Fibroblast of lung (primary cell): ENCODE measurements around the gene UBL7. TPM values are rescaled to one million over a fixed set of nuclear protein-coding genes. Genes with fewer than 3 reads are reported as not detected.

Experiments
- DNase-seq, 2 donors: peaks; one replicate each; pipeline versions ENCODE4 v3.0.0 to v3.0.0-alpha.2; 2010; ENCODE audit warnings: low read depth in 2 of 2
- H2AFZ ChIP-seq: 2 replicates; pipeline ENCODE4 v1.5.1; 2012; ENCODE audit warnings: low read length, control low read depth, inconsistent platforms
- H3K27ac ChIP-seq: 2 replicates; pipeline ENCODE4 v1.5.1; 2011; ENCODE audit warnings: low read length, control low read depth; ENCODE audit not compliant: insufficient read depth
- H3K27me3 ChIP-seq: 2 replicates; pipeline ENCODE4 v1.5.1; 2011; ENCODE audit warnings: mild to moderate bottlenecking, low read length; ENCODE audit not compliant: control insufficient read depth, insufficient read depth
- H3K36me3 ChIP-seq: 2 replicates; pipeline ENCODE4 v1.5.1; 2011; ENCODE audit warnings: low read length; ENCODE audit not compliant: control insufficient read depth, insufficient read depth
- H3K4me1 ChIP-seq: 2 replicates; pipeline ENCODE4 v1.5.1; 2011; ENCODE audit warnings: low read length; ENCODE audit not compliant: control insufficient read depth, insufficient read depth; ENCODE audit errors: extremely low read depth
- H3K4me2 ChIP-seq: 2 replicates; pipeline ENCODE4 v1.5.1; 2011; ENCODE audit warnings: low read length, control low read depth; ENCODE audit not compliant: insufficient read depth; ENCODE audit errors: extremely low read depth
- H3K4me3 ChIP-seq, 4 experiments: fragments of 200-600 bp in 1 of 4; sonication (generic) in 1 of 4; replicated peaks in 1 of 4; 2 replicates each; pipeline ENCODE4 v1.5.1; 2011 to 2016; ENCODE audit warnings: low read length in 4 of 4, low read depth in 3 of 4, mild to moderate bottlenecking in 3 of 4, control low read depth in 2 of 4, inconsistent platforms in 1 of 4, mixed read lengths in 1 of 4; ENCODE audit not compliant: insufficient read depth in 1 of 4; ENCODE audit errors: control extremely low read depth in 1 of 4
- H3K79me2 ChIP-seq: 2 replicates; pipeline ENCODE4 v1.5.1; 2012; ENCODE audit warnings: mild to moderate bottlenecking, low read length, inconsistent platforms; ENCODE audit not compliant: control insufficient read depth, insufficient read depth
- H3K9ac ChIP-seq: 2 replicates; pipeline ENCODE4 v1.5.1; 2011; ENCODE audit warnings: mild to moderate bottlenecking, low read length, control low read depth; ENCODE audit not compliant: insufficient read depth
- H3K9me3 ChIP-seq: 2 replicates; pipeline ENCODE4 v1.5.1; 2012; ENCODE audit warnings: low read depth, low read length; ENCODE audit not compliant: control insufficient read depth, insufficient read depth
- H4K20me1 ChIP-seq: 2 replicates; pipeline ENCODE4 v1.5.1; 2011; ENCODE audit warnings: low read length; ENCODE audit not compliant: control insufficient read depth, insufficient read depth; ENCODE audit errors: extremely low read depth
- EZH2 ChIP-seq: IDR thresholded peaks from 2 replicates; pipeline ENCODE4 v1.5.1; 2012; ENCODE audit warnings: low read length, control low read depth, mild to moderate bottlenecking; ENCODE audit errors: missing control alignments
- polyA plus RNA-seq, 2 donors: library from polyadenylated mRNA; depleted of rRNA in 1 of 2; stranded (reverse) in 1 of 2; unstranded in 1 of 2; fragments of >200 nt; gene quantifications; 2 replicates each; pipeline ENCODE4 v1.2.1, GENCODE V29; 2011 to 2012; ENCODE audit warnings: missing spikeins in 1 of 2
- total RNA-seq: library from RNA; depleted of rRNA; stranded (reverse); fragments of >200 nt; gene quantifications from 2 replicates; pipeline ENCODE4 v1.2.1, GENCODE V29; 2014
- TF ChIP-seq, protein P1 (sequence below), 2 donors: IDR thresholded peaks in 1 of 2; conservative IDR thresholded peaks in 1 of 2; 1 replicate in 1 of 2; 2 replicates in 1 of 2; pipeline ENCODE4 v1.5.1; 2011 to 2012; ENCODE audit warnings: low read length in 2 of 2, control low read depth in 1 of 2, inconsistent platforms in 1 of 2, low read depth in 1 of 2, mild to moderate bottlenecking in 1 of 2

UBL7 gene
- total and polyA plus RNA-seq, 2 donors (not counting 1 experiment from before 2014, with no cell fraction given): 31.9 to 36.8 TPM

DNA sequence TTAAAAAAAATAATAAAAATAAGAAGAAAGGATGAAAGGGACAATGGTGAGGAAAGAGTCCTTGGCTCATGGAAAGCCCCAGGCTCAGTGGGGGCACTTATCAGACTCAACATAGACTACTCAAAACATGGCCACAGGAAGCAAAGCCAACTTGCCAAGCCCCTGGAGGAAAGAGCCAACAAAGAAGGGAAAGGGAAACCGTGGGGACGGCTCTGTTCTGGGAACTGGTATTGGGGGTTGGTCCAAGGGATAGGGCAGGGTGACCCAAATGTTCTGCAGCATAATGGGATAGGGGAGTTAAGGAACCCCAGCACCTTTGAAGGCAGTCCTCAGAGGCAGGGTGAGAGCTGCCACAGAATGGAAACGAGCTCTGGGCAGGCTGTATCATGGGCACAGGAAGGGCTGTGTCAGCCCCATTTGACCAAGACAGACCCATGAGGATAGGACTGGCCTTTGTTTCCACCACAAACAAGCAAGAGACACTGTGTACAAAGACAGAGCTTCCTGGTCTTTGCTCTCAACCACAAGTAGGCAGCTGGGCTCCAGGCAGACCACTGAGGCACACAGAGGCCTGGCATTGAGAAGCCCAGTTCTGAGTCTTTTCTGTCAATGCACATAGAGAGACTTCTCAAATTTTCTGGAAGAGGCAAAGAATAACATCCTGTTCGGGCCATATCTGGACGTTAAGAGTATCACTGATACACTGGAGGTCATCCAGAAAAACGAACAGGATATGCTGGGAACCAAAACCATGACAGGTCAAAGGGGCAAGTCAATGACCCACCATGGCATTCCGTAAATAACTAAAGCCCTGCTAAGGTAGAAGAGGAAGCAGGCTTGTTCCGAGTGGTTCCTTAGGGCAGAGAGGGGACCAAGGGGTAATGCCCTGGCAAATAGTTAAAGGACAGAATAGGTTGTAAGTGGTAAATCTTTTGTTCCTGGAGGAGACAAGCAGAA, 16.6 kb downstream of the UBL7 start:
- TF ChIP-seq, protein P1, sequence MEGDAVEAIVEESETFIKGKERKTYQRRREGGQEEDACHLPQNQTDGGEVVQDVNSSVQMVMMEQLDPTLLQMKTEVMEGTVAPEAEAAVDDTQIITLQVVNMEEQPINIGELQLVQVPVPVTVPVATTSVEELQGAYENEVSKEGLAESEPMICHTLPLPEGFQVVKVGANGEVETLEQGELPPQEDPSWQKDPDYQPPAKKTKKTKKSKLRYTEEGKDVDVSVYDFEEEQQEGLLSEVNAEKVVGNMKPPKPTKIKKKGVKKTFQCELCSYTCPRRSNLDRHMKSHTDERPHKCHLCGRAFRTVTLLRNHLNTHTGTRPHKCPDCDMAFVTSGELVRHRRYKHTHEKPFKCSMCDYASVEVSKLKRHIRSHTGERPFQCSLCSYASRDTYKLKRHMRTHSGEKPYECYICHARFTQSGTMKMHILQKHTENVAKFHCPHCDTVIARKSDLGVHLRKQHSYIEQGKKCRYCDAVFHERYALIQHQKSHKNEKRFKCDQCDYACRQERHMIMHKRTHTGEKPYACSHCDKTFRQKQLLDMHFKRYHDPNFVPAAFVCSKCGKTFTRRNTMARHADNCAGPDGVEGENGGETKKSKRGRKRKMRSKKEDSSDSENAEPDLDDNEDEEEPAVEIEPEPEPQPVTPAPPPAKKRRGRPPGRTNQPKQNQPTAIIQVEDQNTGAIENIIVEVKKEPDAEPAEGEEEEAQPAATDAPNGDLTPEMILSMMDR (conservative IDR thresholded peaks at IDR 0.05 in 1 of 2, IDR thresholded peaks at IDR 0.05 in 1 of 2; ENCODE audit: low read depth in 1 of 2, low read length in 2 of 2): no peak
- TF ChIP-seq EZH2: no peak
- no peaks in the 10 kb centered on the region for H3K79me2 ChIP-seq
- H3K4me2 ChIP-seq: no peak overlapping the region
- no peaks in the 10 kb centered on the region for H4K20me1 ChIP-seq
- H3K36me3 ChIP-seq: peaks cover 4% of the 10 kb centered on the region
- H3K4me1 ChIP-seq: no peaks in the 10 kb centered on the region
- H2AFZ ChIP-seq: no peak overlapping the region
- no peak overlapping the region for H3K9ac ChIP-seq
- no peaks in the 10 kb centered on the region for H3K27me3 ChIP-seq
- no peak overlapping the region for H3K27ac ChIP-seq
- no peaks in the 10 kb centered on the region for H3K9me3 ChIP-seq
- DNase-seq: no peak
- no peak overlapping the region for H3K4me3 ChIP-seq

DNA sequence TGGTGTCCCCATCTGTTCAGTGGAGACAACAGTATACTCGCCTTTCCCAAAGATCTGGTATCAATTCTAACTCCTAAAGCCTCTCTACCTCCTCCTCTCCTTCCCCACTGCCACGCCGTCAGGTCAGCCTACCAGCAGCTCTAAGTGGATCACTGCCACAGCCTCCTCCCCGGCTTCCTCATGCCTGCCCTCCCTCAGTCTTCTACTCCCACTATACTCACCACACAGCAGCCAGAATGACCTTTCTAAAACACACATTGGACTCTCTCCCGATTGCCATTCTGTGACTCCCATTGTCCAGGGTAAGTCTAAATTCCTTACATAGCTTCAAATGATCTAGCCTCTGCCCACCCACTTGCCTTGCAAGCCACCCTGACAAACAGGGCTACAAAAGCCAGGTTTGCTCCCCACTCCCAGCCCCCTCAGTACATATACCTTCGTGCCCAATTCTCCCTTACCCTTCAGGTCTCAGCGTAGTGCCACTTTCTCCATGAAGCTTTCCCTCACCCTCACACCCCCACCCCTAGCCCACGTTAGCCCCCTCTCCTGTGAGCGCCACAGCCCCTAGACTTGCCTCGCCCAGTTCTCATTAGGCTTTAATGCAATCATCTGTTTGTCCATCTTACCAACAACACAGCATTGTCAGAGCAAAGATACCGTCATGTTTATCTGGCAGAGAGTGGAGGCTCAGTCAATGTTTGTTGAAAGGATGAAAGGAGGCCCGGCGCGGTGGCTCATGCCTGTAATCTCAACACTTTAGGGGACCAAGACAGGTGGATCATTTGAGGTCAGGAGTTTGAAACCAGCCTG, 17.7 kb downstream of the UBL7 start:
- H3K9ac ChIP-seq: no peak overlapping the region
- no peak overlapping the region for H3K4me2 ChIP-seq
- H3K4me3 ChIP-seq: no peak overlapping the region
- H3K27me3 ChIP-seq: no peaks in the 10 kb centered on the region
- no peaks in the 10 kb centered on the region for H3K79me2 ChIP-seq
- no peak overlapping the region for H3K27ac ChIP-seq
- H3K9me3 ChIP-seq: no peaks in the 10 kb centered on the region
- no peaks in the 10 kb centered on the region for H3K4me1 ChIP-seq
- no peak for TF ChIP-seq EZH2
- TF ChIP-seq, protein P1 (conservative IDR thresholded peaks at IDR 0.05 in 1 of 2, IDR thresholded peaks at IDR 0.05 in 1 of 2; ENCODE audit: low read depth in 1 of 2, low read length in 2 of 2): no peak
- H2AFZ ChIP-seq: no peak overlapping the region
- peaks cover 2% of the 10 kb centered on the region for H3K36me3 ChIP-seq
- peak in 1 of 2 donors; percentile 88 for DNase-seq
- no peaks in the 10 kb centered on the region for H4K20me1 ChIP-seq

DNA sequence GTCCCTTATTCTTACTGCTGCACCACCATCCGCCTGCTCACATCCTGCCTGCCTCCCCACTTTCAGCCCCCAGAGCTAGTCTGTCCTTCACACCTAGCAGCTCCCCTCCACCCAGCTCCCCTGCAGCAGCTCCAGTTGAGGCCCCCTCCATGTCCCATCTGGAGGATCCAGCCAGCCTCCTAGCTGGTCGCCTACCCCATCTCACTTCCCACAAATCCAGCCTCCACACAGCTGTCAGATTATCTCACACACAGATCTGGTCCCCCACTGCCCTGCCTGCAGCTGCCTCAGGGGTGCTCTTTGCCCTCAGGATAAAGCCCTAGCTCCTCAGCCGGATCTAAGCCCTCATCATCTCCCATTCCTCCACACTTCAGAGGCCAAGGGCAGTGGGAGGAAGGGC, 18.4 kb downstream of the UBL7 start:
- no peak overlapping the region for H3K4me2 ChIP-seq
- no peaks in the 10 kb centered on the region for H4K20me1 ChIP-seq
- no peak overlapping the region for H3K4me3 ChIP-seq
- TF ChIP-seq, protein P1 (conservative IDR thresholded peaks at IDR 0.05 in 1 of 2, IDR thresholded peaks at IDR 0.05 in 1 of 2; ENCODE audit: low read depth in 1 of 2, low read length in 2 of 2): no peak
- TF ChIP-seq EZH2: no peak
- DNase-seq: no peak
- no peaks in the 10 kb centered on the region for H3K9me3 ChIP-seq
- H3K9ac ChIP-seq: no peak overlapping the region
- H3K79me2 ChIP-seq: no peaks in the 10 kb centered on the region
- H3K27ac ChIP-seq: no peak overlapping the region
- H2AFZ ChIP-seq: no peak overlapping the region
- no peaks in the 10 kb centered on the region for H3K4me1 ChIP-seq
- no peaks in the 10 kb centered on the region for H3K27me3 ChIP-seq
- H3K36me3 ChIP-seq: peaks cover under 1% of the 10 kb centered on the region
